Sigmoid colon (tissue), 7 donors: ENCODE measurements around the gene ASTL. TPM values are rescaled to one million over a fixed set of nuclear protein-coding genes. Genes with fewer than 3 reads are reported as not detected.

Experiments used
- DNase-seq: peaks from one replicate; pipeline ENCODE4 v3.0.0-alpha.2; 2019
- H3K27ac ChIP-seq, 4 donors: fragments of 200-600 bp; sonication (generic); one replicate each; pipeline ENCODE4 v1.5.1; 2016 to 2019; ENCODE audit warnings: mild to moderate bottlenecking in 1 of 4
- H3K27me3 ChIP-seq, 3 donors: fragments of 200-600 bp; sonication (generic); one replicate each; pipeline ENCODE4 v1.5.1; 2019; ENCODE audit warnings: mild to moderate bottlenecking in 1 of 3
- H3K36me3 ChIP-seq, 4 donors: fragments of 200-600 bp; sonication (generic); one replicate each; pipeline ENCODE4 v1.5.1; 2016 to 2019
- H3K4me1 ChIP-seq, 4 donors: fragments of 200-600 bp; sonication (generic); one replicate each; pipeline ENCODE4 v1.5.1; 2017 to 2019
- H3K4me3 ChIP-seq, 4 donors: fragments of 200-600 bp; sonication (generic); one replicate each; pipeline ENCODE4 v1.5.1; 2017 to 2019; ENCODE audit warnings: mild to moderate bottlenecking in 2 of 4, moderate library complexity in 1 of 4
- H3K9me3 ChIP-seq, 4 donors: fragments of 200-600 bp in 3 of 4; sonication (generic) in 3 of 4; one replicate each; pipeline versions ENCODE4 v1.5.1 to v1.6.1; 2013 to 2019
- CTCF ChIP-seq, 4 experiments: fragments of 450-650 bp in 3 of 4; fragments of 200-600 bp in 1 of 4; IDR thresholded peaks; one replicate each; pipeline ENCODE4 v1.5.1; 2016 to 2019; ENCODE audit warnings: antibody characterized with exemption in 4 of 4, mild to moderate bottlenecking in 3 of 4, moderate library complexity in 2 of 4
- EP300 ChIP-seq, 4 donors: sonication (generic); formaldehyde crosslinking; IDR thresholded peaks; one replicate each; pipeline ENCODE4 v1.6.1; 2017; ENCODE audit warnings: antibody characterized with exemption in 4 of 4
- POLR2A ChIP-seq, 2 donors: fragments of 450-650 bp; IDR thresholded peaks; one replicate each; pipeline ENCODE4 v1.6.1; 2016; ENCODE audit warnings: antibody characterized with exemption in 2 of 2, mild to moderate bottlenecking in 2 of 2, moderate library complexity in 2 of 2
- POLR2AphosphoS5 ChIP-seq, 4 donors: sonication (generic); formaldehyde crosslinking; IDR thresholded peaks; one replicate each; pipeline ENCODE4 v1.6.1; 2017; ENCODE audit warnings: antibody characterized with exemption in 4 of 4
- WGBS, 2 donors: extraction: QIAGEN DNeasy Blood & Tissue Kit; methylation state at CpG; one replicate each; pipeline ENCODE4 v1.1.7; 2013; 5-methylcytosine and 5-hydroxymethylcytosine counted together
- intact Hi-C: fragments of 100-400 bp; cut with DNase I; formaldehyde crosslinking; loops from one replicate; pipeline ENCODE4 v1.15.1; 2023
- polyA plus RNA-seq, 3 donors: library from polyadenylated mRNA; stranded (reverse); fragments of 200-250 nt; gene quantifications; one replicate each; pipeline ENCODE4 v1.2.3, GENCODE V29; 2013
- total RNA-seq, 4 donors: library from RNA; depleted of rRNA; stranded (reverse); fragments of >200 nt; gene quantifications; one replicate each; pipeline ENCODE4 v1.1.0, GENCODE V29; 2016
- donor health status: healthy with polysubstance abuse.
- donor health status: Bipolar disorder and iron deficiency.
- donor health status: healthy.

Gene ASTL
- total and polyA plus RNA-seq, 7 donors = 0.36 TPM; not detected in 6

- Histone ChIP-seq H3K36me3 (no peaks in the 10 kb centered on the region), H3K9me3 (no peaks in the 10 kb centered on the region), H3K27ac (no peak overlapping the region), H3K4me1 (no peaks in the 10 kb centered on the region), H3K4me3 (no peak overlapping the region), H3K27me3 (no peaks in the 10 kb centered on the region)
- 86 to 98% methylated on average over 4 of the region's 4 CpGs for WGBS, 2 donors
- intact Hi-C loops = loop anchor here (10.0 kb wide), 1 partner anchor 374 kb away; the partner anchor contains the start of gene NEURL3
- no peak for TF ChIP-seq POLR2AphosphoS5 (IDR thresholded peaks at IDR 0.05)
- no peak for TF ChIP-seq CTCF (IDR thresholded peaks at IDR 0.05)
- no peak for TF ChIP-seq EP300 (IDR thresholded peaks at IDR 0.05)
- no peak for TF ChIP-seq POLR2A (IDR thresholded peaks at IDR 0.05)
- DNase-seq = no peak
Observed at GRCh38 chr2:96130483-96130882, 7.8 kb downstream of the ASTL start.

- Histone ChIP-seq H3K27ac (no peak overlapping the region), H3K4me1 (no peaks in the 10 kb centered on the region), H3K36me3 (no peaks in the 10 kb centered on the region), H3K4me3 (no peak overlapping the region), H3K9me3 (no peaks in the 10 kb centered on the region), H3K27me3 (no peaks in the 10 kb centered on the region)
- intact Hi-C loops = loop anchor here (10.0 kb wide), 1 partner anchor 375 kb away; the partner anchor contains the start of gene NEURL3
- 92 to 93% methylated on average over 16 of the region's 16 CpGs for WGBS, 2 donors
- TF ChIP-seq POLR2AphosphoS5 (IDR thresholded peaks at IDR 0.05) (no peak), POLR2A (IDR thresholded peaks at IDR 0.05) (no peak), EP300 (IDR thresholded peaks at IDR 0.05) (no peak), CTCF (IDR thresholded peaks at IDR 0.05) (no peak)
- DNase-seq = no peak
Observed at GRCh38 chr2:96129528-96130120, 8.7 kb downstream of the ASTL start.

GRCh38 chr2:96128456-96128855 lies 9.8 kb downstream of the ASTL start:
- TF ChIP-seq POLR2A (IDR thresholded peaks at IDR 0.05) (no peak), CTCF (IDR thresholded peaks at IDR 0.05) (no peak), POLR2AphosphoS5 (IDR thresholded peaks at IDR 0.05) (no peak), EP300 (IDR thresholded peaks at IDR 0.05) (no peak)
- Histone ChIP-seq H3K9me3 (no peaks in the 10 kb centered on the region), H3K27ac (no peak overlapping the region), H3K4me3 (no peak overlapping the region), H3K27me3 (no peaks in the 10 kb centered on the region), H3K36me3 (no peaks in the 10 kb centered on the region), H3K4me1 (no peaks in the 10 kb centered on the region)
- intact Hi-C loops = no loop called here
- no peak for DNase-seq
- 88 to 91% methylated on average over 6 of the region's 6 CpGs for WGBS, 2 donors

GRCh38 chr2:96124406-96125265 lies 13.7 kb downstream of the ASTL start:
- no peak for DNase-seq
- 94 to 96% methylated on average over 14 of the region's 14 CpGs for WGBS, 2 donors
- intact Hi-C loops = no loop called here
- no peak for TF ChIP-seq CTCF (IDR thresholded peaks at IDR 0.05)
- no peak for TF ChIP-seq POLR2A (IDR thresholded peaks at IDR 0.05)
- TF ChIP-seq EP300 (IDR thresholded peaks at IDR 0.05) = no peak
- no peak for TF ChIP-seq POLR2AphosphoS5 (IDR thresholded peaks at IDR 0.05)
- Histone ChIP-seq H3K4me1 (no peaks in the 10 kb centered on the region), H3K27me3 (peaks cover 0 to 18% (median 0%) of the 10 kb centered on the region in 3 donors), H3K27ac (no peak overlapping the region), H3K36me3 (no peaks in the 10 kb centered on the region), H3K9me3 (no peaks in the 10 kb centered on the region), H3K4me3 (no peak overlapping the region)
